ENCODE results near the gene FSD1. TPM values are rescaled to one million over a fixed set of nuclear protein-coding genes. Genes with fewer than 3 reads are reported as not detected.

FSD1 gene
- total RNA-seq, 1 donor from 2014 or later = 26.3 TPM

DNA sequence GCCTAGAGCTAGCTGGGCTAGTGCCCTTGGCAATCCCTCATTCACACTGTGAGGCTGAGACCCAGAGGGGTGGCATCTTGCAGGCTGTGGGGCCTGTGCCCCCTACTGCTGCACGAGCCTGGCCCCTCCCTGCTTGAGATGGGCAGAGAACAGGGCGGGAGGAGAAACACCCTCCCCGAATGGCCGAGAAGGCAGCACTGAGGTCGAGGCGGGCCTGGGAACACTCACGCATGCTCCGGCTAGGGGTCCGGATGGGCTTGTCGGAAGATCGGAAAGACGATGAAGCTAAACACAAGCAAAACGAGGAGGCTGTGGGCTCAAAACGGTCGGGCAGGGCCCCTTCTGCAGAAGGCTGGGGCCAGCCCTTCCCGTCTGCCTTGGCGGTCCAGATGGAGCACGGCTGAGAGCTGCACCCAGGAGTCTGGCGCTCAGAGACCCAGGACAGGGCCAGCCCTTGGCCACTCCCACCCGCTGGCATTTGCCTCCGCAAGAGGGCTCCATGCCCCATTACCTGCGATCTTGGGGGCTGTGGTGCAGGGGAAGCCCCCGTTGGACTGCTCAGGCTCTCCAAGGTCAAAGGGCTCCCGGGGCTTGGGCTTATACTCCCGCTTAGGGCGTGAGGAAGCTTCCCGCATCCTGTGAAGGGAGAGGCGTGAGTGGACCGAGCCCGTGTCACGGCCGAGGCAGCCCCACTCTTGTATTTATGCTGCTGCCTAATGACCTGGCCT lies 57.9 kb downstream of the FSD1 start:
- DNase-seq (ENCODE audit: extremely low spot score, unreplicated experiment) = no peak
- Mint-ChIP-seq H3K4me3 (no peak overlapping the region), H3K4me1 (ENCODE audit: unreplicated experiment) (no peaks in the 10 kb centered on the region), H3K27ac (no peak overlapping the region), H3K36me3 (no peaks in the 10 kb centered on the region), H3K9me3 (no peaks in the 10 kb centered on the region), H3K27me3 (no peaks in the 10 kb centered on the region)
- TF ChIP-seq, protein P1, sequence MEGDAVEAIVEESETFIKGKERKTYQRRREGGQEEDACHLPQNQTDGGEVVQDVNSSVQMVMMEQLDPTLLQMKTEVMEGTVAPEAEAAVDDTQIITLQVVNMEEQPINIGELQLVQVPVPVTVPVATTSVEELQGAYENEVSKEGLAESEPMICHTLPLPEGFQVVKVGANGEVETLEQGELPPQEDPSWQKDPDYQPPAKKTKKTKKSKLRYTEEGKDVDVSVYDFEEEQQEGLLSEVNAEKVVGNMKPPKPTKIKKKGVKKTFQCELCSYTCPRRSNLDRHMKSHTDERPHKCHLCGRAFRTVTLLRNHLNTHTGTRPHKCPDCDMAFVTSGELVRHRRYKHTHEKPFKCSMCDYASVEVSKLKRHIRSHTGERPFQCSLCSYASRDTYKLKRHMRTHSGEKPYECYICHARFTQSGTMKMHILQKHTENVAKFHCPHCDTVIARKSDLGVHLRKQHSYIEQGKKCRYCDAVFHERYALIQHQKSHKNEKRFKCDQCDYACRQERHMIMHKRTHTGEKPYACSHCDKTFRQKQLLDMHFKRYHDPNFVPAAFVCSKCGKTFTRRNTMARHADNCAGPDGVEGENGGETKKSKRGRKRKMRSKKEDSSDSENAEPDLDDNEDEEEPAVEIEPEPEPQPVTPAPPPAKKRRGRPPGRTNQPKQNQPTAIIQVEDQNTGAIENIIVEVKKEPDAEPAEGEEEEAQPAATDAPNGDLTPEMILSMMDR (conservative IDR thresholded peaks at IDR 0.05) = no peak

DNA sequence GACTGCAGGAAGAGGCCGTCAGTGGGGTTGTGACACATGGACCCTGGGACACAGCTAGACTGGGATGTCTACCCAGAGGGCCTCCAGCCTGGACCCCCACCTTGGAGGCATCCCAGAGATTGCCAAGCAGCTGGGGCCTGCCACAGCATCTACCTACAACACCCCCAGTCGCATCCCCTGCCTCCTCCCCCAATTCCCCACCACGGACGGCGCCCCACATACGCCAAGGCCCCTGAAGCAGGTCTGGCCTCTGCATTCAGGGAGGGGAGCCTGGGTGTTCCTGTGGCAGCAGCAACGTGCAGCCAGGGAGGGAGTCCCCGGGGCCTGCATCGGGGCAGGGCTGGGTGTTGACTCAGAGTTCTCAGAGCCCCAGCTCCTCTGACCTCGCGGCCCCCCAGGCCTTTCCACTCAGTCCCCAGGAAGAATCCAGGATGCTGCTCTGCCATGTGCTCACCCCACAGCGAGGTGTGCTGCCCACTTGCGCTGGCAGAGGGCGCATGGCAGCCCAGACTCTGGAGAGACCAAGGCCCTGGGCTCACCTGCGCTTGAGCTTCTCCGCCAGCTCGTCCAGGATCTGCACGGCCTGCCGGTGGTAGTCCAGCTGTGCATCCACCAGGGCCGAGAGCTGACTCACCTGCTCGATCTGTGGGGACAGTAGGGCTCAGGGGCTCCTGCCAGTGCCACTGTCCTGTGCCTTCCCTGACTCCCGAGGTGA lies 58.6 kb downstream of the FSD1 start:
- no peak overlapping the region for H3K27ac Mint-ChIP-seq
- no peak for DNase-seq (ENCODE audit: extremely low spot score, unreplicated experiment)

DNA sequence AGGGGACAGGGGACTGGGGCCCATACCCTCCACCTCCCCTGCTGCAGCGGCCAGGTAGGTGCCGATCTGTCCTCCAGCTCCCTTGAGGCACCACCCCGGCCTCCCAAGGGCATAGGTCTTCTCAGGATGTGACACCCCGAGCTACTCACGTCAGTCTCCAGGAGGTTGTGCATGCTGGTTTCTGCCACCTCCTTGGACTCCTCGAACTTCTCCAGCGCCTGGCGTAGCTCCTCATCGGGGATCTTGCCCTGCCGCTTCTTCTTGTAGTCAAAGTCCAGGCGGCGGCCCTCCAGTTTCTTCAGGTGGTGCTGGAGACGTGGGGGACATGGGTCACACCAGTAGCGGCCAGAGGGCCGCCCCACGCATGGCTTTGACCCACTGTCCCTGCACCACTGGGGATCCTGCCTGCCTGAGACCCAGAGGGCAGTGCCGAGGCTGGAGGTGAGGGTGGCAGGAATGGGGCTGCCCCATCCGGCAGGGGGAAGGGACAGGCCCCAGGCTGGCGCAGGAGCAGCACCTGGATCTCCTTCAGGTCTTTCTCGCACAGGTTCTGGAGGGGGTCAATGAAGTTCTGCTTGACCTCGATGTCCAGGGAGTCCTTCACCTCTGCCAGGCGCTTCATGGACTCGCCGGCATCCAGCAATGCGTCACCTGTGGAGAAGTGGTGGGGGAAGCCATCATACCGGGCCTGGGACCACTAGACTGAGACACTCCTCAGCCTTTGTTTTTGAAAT lies 59.3 kb downstream of the FSD1 start:
- Mint-ChIP-seq H3K27ac (no peak overlapping the region), H3K9me3 (no peaks in the 10 kb centered on the region), H3K36me3 (no peaks in the 10 kb centered on the region), H3K4me1 (ENCODE audit: unreplicated experiment) (peaks cover 7% of the 10 kb centered on the region), H3K27me3 (no peaks in the 10 kb centered on the region), H3K4me3 (no peak overlapping the region)
- no peak for DNase-seq (ENCODE audit: extremely low spot score, unreplicated experiment)
- TF ChIP-seq, protein P1 (conservative IDR thresholded peaks at IDR 0.05) = no peak

More for the DNA sequence above, 58.6 kb downstream of the FSD1 start:
- Mint-ChIP-seq H3K4me3 (no peak overlapping the region), H3K9me3 (no peaks in the 10 kb centered on the region), H3K4me1 (ENCODE audit: unreplicated experiment) (peaks cover 3% of the 10 kb centered on the region), H3K36me3 (no peaks in the 10 kb centered on the region), H3K27me3 (no peaks in the 10 kb centered on the region)
- TF ChIP-seq, protein P1 (conservative IDR thresholded peaks at IDR 0.05) = peak; percentile 24

DNA sequence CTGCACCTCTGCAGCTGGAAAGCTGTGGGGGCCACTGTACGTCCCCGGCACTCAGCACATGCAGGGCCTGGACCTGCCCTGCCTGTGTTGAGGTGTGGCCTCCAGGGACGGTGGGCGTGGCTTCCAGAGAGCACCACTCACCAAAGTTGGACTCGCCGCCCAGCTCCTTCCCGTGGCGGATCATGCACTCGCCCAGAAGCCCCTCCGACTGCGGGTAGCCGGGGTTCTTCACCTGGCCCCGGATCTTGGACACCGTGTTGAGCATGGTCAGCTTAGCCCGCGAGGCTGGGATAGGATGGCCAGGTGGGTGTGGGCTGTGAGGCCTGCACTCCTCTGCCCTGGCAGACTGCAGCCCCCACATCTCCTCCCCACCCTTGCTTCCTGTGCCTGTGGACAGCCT lies 60.9 kb downstream of the FSD1 start:
- no peak for DNase-seq (ENCODE audit: extremely low spot score, unreplicated experiment)
- Mint-ChIP-seq H3K4me3 (no peak overlapping the region), H3K36me3 (no peaks in the 10 kb centered on the region), H3K9me3 (no peaks in the 10 kb centered on the region), H3K27ac (no peak overlapping the region), H3K27me3 (no peaks in the 10 kb centered on the region), H3K4me1 (ENCODE audit: unreplicated experiment) (peaks cover 11% of the 10 kb centered on the region)
- TF ChIP-seq, protein P1 (conservative IDR thresholded peaks at IDR 0.05) = no peak

DNA sequence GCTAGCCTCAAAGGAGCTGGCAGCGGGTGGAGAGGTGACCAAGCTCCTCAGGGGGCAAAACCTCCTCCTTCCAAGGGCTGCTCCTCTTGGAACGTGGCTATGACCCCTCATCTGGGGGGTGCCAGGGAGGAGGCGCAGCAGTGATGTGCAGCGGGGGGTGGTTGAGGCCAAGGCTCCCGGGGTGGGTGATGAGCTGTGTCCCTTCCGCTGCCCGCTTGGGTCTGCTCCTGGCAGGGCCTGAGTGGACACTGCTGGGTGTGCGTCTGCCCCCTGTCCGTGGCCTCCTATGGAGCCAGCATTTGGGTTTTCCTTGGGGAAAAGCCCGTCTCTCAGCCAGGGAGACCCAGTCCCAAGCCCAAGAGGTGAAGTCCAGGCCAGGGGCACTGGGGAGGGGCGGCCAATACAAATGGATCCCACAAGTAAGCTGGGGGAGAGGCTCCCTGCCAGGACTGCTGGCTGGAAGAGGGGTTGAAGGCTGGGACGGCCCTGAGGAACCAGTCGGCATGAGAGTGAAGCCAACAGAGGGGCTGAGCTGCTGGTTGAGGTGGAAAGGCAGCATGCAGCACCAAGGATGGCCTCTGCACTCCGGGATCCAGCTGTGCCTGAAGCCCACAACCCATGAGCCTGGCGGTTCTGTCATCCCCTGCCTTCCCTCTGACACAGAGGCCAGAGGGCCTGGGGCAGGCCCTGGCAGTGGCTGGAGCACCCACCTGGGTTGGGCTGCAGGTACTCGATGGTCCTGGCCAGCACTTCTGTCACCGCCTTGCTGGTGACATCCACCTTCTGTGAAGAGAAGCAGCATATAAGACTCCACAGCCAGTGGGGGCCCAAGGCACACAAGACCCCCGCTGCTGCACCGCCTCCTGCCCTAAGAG lies 61.6 kb downstream of the FSD1 start:
- Mint-ChIP-seq H3K27me3 (no peaks in the 10 kb centered on the region), H3K27ac (no peak overlapping the region)

More for the DNA sequence above, 61.6 kb downstream of the FSD1 start:
- DNase-seq (ENCODE audit: extremely low spot score, unreplicated experiment) = no peak
- TF ChIP-seq, protein P1 (conservative IDR thresholded peaks at IDR 0.05) = no peak
- Mint-ChIP-seq H3K4me3 (no peak overlapping the region), H3K4me1 (ENCODE audit: unreplicated experiment) (peaks cover 14% of the 10 kb centered on the region), H3K9me3 (no peaks in the 10 kb centered on the region), H3K36me3 (no peaks in the 10 kb centered on the region)
